Renal pelvis (tissue), 4 donors: ENCODE results near the gene CCDC74A. TPM values are rescaled to one million over a fixed set of nuclear protein-coding genes. Genes with fewer than 3 reads are reported as not detected.
"Not testable (repeated sequence)": the region's sequence is repeated elsewhere in the genome, so short reads cannot be mapped to it uniquely, and the experiment has no call there.

Experiments used
- DNase-seq: peaks from one replicate; pipeline ENCODE4 v3.0.0-alpha.2; 2013
- polyA plus RNA-seq, 3 donors: library from polyadenylated mRNA; unstranded; fragments of 120-200 nt; gene quantifications; one replicate each; pipeline ENCODE4 v1.2.1, GENCODE V29; 2013; ENCODE audit not compliant: insufficient read length in 3 of 3

The CCDC74A gene
- polyA plus RNA-seq, 3 donors, result 16.6 to 20.2 (median 19.6) TPM

DNA sequence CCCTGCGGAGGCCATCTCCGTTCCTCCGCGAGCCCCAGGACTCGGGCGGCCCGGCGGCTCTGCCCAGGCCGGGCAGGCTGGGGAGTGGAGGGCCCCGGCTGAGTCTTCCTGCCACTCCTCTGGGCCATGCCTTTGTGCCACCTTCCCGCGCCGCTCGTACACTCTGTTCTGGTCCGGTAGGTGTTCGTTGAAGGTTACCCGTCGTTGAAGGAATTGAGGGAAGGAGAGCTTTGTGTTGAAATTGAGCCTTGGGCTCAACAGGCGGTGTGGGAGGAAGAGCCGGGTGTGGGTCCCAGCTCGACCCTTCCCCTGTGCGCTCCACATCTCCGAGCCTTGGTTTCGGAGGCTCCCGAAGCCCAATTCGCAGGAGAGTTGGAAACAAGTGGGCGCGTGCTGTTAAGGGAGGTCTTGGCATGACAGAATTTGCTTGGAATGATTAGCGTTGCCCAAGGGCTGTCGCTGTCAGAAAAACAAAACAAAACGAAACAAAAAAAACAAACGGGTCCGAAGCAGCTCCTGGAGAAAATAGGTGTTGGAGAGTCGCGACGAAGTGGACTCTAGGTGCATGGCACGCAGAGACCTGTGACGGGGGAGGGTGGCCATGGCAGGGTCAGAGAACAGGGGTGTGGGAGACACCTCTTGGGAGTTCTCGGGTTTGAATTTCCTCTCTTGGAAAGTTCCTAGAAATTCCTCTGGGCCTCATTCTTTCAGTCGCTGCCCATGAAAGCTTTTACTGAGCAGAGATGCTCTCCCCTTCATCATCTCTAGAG, 34.3 kb upstream of the CCDC74A start:
- no peak for DNase-seq

DNA sequence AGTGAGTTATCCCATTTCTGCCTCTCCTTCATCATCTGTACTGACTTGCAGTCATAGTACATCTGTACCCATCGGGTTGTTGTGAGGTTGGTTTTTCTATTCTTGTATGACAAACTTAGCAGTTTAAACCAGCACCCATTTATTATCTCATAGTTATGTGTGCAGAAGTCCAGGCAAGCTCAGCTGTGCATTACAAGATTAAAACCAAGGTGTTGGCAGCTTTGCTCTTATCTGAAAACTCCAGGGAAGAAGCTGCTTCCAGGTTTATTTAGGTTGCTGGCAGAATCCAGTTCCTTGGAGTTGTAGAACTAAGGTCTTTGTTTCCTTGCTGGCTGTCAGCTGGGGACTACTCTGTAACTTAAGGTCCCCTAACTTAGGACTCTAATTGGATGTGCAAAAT, 32.2 kb upstream of the CCDC74A start:
- DNase-seq, result not testable (repeated sequence)

DNA sequence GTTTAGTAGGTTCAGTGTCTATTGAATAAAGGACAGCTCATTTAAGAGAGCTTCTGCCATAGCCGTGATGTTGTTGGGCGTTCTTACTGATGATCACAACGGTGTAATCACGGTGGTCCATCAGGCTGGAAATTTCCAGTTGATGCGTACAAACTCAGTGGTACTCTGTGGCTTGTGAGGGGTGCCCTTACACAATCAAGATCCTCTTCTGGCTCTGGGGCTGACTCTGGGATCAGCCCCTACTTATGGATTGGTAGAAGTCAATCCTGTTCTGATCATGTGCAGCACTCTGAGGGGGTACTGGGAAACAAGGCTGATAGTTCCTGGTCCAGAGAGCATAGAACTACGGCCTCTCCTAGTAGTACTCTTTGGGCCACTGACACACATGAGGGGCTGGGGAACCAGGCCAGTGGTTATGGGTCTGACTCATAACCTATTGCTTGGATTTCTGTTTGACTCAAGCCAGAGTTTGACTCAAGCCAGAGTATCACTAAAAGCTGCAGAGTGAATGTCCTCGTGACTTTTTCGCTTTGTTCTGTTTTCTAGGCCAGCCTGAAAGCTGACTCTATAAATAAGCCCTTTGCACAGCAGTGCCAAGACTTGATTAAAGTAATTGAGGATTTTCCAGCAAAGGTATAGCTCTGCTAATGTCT, 29.2 kb upstream of the CCDC74A start:
- DNase-seq, result not testable (repeated sequence)

DNA sequence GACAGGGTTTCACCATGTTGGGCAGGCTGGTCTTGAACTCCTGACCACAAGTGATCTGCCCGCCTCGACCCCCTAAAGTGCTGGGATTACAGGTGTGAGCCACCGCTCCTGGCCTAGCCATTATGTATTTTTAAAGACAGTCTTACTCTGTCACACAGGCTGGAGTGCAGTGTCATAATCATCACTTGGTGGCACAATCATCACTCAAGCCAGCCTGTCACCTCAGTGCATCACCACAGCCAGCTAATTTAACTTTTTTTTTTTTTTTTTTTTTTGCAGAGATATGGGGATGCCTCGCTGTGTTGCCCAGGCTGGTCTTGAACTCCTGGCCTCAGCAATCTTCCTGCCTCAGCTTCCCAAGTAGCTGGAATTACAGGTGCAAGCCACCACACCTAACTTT, 24.1 kb upstream of the CCDC74A start:
- not testable (repeated sequence) for DNase-seq

GRCh38 chr2:131504082-131504750, 23.5 kb upstream of the CCDC74A start:
- not testable (repeated sequence) for DNase-seq

DNA sequence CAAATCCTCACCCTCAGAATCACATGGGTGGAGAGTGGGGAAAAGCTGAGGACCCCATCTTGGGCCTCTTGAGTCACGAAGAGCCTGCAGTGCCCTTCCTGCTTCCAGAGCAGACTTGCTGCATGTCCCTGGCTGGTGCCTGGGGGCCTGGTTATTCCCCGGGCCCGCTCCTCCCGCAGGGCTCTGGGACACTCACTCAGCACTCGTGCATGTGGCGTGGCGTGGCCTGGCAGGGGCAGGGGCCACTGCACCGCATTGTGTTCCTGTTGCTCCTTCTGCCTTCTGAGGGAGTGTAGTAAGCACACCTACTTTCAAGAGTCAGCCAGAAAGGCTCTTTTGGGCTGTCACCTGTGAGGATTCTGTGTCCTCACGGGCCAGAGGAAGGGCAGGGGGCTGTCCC, 18.1 kb upstream of the CCDC74A start:
- DNase-seq, result no peak

- DNase-seq, result peak; percentile 61
Measured at GRCh38 chr2:131511291-131511968, 16.3 kb upstream of the CCDC74A start.

- DNase-seq, result not testable (repeated sequence)
Measured at GRCh38 chr2:131511969-131512870, 15.5 kb upstream of the CCDC74A start.

DNA sequence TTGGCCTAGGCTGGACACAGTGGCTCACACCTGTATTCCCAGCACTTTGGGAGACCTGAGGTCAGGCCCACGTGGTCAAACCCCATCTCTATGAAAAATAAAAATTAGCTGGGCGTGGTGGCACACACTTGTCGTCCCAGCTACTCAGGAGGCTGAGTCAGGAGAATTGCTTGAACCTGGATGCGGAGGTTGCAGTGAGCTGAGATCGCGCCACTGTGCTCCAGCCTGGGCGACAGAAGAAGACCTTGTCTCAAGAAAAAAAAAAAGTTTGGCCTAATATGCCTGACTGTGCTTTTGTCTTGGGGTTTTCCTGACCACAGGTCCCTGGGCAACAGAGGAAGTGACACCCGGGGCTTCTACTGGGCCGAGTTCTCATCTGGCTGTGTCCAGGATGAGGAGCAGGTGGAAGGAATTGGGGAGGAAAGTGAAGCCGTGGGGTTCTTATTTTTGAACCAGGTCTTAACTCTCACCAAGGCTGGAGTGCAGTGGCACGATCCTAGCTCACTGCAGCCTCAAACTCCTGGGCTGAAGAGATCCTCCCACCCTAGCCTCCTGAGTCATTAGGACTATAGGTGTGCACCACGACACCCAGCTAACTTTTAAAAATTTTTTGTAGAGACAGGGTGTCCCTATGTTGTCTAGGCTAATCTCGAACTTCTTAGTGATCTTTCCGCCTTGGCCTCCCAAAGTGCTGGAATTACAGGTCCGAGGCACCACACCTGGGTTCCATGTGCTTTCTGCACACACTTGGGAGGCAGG, 13.1 kb upstream of the CCDC74A start:
- DNase-seq, result not testable (repeated sequence)

DNA sequence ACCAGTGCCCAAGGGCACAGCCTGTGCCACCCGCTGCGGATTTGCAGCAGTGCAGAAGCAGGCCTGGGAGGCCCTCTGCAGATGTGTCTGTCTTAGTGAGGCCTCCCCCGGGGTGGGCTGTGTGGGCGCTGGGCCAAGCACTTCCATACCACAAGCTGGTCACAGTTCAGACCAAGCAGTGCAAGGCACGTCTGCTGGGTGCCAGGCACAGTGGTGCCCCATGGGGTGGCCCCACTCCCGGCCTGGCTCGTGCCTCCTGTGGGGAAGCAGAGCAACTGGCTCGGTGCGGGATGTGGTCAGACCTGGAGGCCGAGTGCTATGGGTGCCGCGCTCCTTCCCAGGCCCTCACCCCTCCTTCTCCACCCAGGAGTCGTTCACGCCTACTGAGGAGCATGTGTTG, 12.5 kb upstream of the CCDC74A start:
- DNase-seq, result not testable (repeated sequence)

- no peak for DNase-seq
Measured at GRCh38 chr2:131516011-131516410, 11.7 kb upstream of the CCDC74A start.

- not testable (repeated sequence) for DNase-seq
Measured at GRCh38 chr2:131516621-131517020, 11.1 kb upstream of the CCDC74A start.

GRCh38 chr2:131517106-131517831, 10.4 kb upstream of the CCDC74A start:
- DNase-seq, result no peak

- not testable (repeated sequence) for DNase-seq
Measured at GRCh38 chr2:131517856-131518255, 9.8 kb upstream of the CCDC74A start.

DNA sequence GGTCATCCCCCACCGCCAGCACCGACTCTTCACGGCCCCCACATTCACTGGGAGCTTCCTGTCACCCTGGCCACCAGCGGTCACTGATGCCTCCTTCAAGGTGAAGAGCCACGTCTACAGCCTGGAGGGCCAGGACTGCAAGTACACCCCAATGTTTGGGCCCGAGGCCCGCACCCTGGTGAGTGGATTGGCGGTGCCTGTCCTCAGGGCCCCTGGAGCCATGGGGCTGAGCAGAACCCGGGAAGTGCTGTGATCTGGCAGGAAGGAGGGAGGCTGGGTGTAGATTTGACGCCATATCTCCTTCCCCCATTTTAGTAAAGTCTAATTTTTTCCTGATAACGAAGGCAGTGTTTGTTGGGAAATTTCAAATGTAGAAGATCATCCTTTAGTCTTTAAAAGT, 9.2 kb upstream of the CCDC74A start:
- not testable (repeated sequence) for DNase-seq

GRCh38 chr2:131519466-131519865, 8.2 kb upstream of the CCDC74A start:
- DNase-seq, result no peak

GRCh38 chr2:131519871-131520470, 7.7 kb upstream of the CCDC74A start:
- not testable (repeated sequence) for DNase-seq

GRCh38 chr2:131520526-131520925, 7.2 kb upstream of the CCDC74A start:
- no peak for DNase-seq

GRCh38 chr2:131521524-131521923, 6.2 kb upstream of the CCDC74A start:
- not testable (repeated sequence) for DNase-seq
